HG02623 (cell line): Measurements from ENCODE around the gene CD81.

ENCODE experiments used
- ATAC-seq: cut with Tn5 transposase; IDR thresholded peaks from one replicate; pipeline ENCODE4 v1.9.1; 2021; ENCODE audit warnings: moderate library complexity; ENCODE audit not compliant: unreplicated experiment

The CD81 gene

GRCh38 chr11:2374456-2375201 is 2.5 kb upstream of the CD81 start:
- ATAC-seq, result no peak

GRCh38 chr11:2375341-2375853 is 1.7 kb upstream of the CD81 start:
- ATAC-seq, result no peak

- no peak for ATAC-seq
These were observed 1.1 kb upstream of the CD81 start for GRCh38 chr11:2375964-2376551.

GRCh38 chr11:2377511-2378443 is 667 bp downstream of the CD81 start:
- peak; percentile 11 for ATAC-seq

- ATAC-seq, result no peak
These were observed 1.6 kb downstream of the CD81 start for GRCh38 chr11:2378527-2379210.

- ATAC-seq, result no peak
These were observed 2.5 kb downstream of the CD81 start for GRCh38 chr11:2379466-2380174.

- ATAC-seq, result no peak
These were observed 3.3 kb downstream of the CD81 start for GRCh38 chr11:2380396-2380795.

GRCh38 chr11:2380807-2381350 is 3.8 kb downstream of the CD81 start:
- ATAC-seq, result no peak

- ATAC-seq, result no peak
These were observed 4.5 kb downstream of the CD81 start for GRCh38 chr11:2381494-2382128.

GRCh38 chr11:2382129-2382517 is 5.0 kb downstream of the CD81 start:
- ATAC-seq, result no peak

- ATAC-seq, result no peak
These were observed 6.1 kb downstream of the CD81 start for GRCh38 chr11:2382936-2383851.

- ATAC-seq, result no peak
These were observed 7.0 kb downstream of the CD81 start for GRCh38 chr11:2383852-2384804.

GRCh38 chr11:2385156-2386151 is 8.3 kb downstream of the CD81 start:
- peak; percentile 45 for ATAC-seq

GRCh38 chr11:2386591-2386990 is 9.5 kb downstream of the CD81 start:
- ATAC-seq, result no peak

- no peak for ATAC-seq
These were observed 10.3 kb downstream of the CD81 start for GRCh38 chr11:2387266-2387987.
